Brain microvascular endothelial cell (primary cell): Measurements from ENCODE around the gene ZRANB1.

Source experiments
- DNase-seq: peaks from one replicate; pipeline ENCODE4 v3.0.0-alpha.2; 2020
- H3K27ac ChIP-seq: fragments of 250-450 bp; sonication (Bioruptor Pico); 2 replicates; pipeline ENCODE4 v1.5.1; 2020; ENCODE audit warnings: mild to moderate bottlenecking, moderate library complexity
- H3K27me3 ChIP-seq: fragments of 250-450 bp; sonication (Bioruptor Pico); replicated peaks from 2 replicates; pipeline ENCODE4 v1.5.1; 2020; ENCODE audit warnings: mild to moderate bottlenecking
- H3K36me3 ChIP-seq: fragments of 250-450 bp; sonication (Bioruptor Pico); replicated peaks from 2 replicates; pipeline ENCODE4 v1.5.1; 2020; ENCODE audit warnings: mild to moderate bottlenecking
- H3K4me3 ChIP-seq: 2 replicates; pipeline ENCODE4 v1.5.1; 2011; ENCODE audit warnings: low read depth, mild to moderate bottlenecking, control low read depth, low read length, moderate library complexity
- in situ Hi-C: cut with HindIII; loops from 2 replicates; pipeline ENCODE4 v1.10.0; 2017; ENCODE audit warnings: low sequenced_read_pairs, low pct_ligation_motif_present
- TF ChIP-seq, protein P1 (sequence below): IDR thresholded peaks from 2 replicates; pipeline ENCODE4 v1.5.1; 2011; ENCODE audit warnings: low read depth, mild to moderate bottlenecking, moderate library complexity, low read length, control low read depth, inconsistent platforms; ENCODE audit errors: missing control alignments

The ZRANB1 gene

DNA sequence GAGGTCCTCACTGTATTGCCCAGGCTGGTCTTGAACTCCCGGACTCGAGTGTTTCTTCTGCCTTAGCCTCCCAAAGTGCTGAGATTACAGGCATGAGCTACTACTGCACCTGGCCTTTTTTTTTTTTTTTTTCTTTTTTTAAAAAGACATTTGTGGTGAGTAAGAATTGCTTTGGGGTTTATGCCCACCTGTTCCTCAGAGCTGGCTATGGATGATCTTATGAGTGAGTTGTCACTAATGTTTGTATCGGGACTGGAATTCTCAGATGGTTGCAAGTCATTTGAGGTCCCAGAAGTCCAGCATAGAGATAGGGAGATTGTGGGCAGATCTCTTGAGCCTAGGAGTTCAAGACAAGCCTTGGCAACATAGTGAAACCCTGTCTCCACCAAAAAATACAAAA, 35.2 kb downstream of the ZRANB1 start:
- in situ Hi-C loops = no loop called here
- no peak for DNase-seq
- TF ChIP-seq, protein P1, sequence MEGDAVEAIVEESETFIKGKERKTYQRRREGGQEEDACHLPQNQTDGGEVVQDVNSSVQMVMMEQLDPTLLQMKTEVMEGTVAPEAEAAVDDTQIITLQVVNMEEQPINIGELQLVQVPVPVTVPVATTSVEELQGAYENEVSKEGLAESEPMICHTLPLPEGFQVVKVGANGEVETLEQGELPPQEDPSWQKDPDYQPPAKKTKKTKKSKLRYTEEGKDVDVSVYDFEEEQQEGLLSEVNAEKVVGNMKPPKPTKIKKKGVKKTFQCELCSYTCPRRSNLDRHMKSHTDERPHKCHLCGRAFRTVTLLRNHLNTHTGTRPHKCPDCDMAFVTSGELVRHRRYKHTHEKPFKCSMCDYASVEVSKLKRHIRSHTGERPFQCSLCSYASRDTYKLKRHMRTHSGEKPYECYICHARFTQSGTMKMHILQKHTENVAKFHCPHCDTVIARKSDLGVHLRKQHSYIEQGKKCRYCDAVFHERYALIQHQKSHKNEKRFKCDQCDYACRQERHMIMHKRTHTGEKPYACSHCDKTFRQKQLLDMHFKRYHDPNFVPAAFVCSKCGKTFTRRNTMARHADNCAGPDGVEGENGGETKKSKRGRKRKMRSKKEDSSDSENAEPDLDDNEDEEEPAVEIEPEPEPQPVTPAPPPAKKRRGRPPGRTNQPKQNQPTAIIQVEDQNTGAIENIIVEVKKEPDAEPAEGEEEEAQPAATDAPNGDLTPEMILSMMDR = no peak
- Histone ChIP-seq H3K27me3 (no peaks in the 10 kb centered on the region), H3K27ac (no peak overlapping the region), H3K4me3 (no peak overlapping the region), H3K36me3 (peaks cover 16% of the 10 kb centered on the region)

GRCh38 chr10:124977648-124978375, 35.9 kb downstream of the ZRANB1 start:
- Histone ChIP-seq H3K27me3 (no peaks in the 10 kb centered on the region), H3K27ac (no peak overlapping the region), H3K4me3 (no peak overlapping the region), H3K36me3 (peaks cover 20% of the 10 kb centered on the region)
- DNase-seq = no peak
- in situ Hi-C loops = no loop called here
- TF ChIP-seq, protein P1 = no peak

DNA sequence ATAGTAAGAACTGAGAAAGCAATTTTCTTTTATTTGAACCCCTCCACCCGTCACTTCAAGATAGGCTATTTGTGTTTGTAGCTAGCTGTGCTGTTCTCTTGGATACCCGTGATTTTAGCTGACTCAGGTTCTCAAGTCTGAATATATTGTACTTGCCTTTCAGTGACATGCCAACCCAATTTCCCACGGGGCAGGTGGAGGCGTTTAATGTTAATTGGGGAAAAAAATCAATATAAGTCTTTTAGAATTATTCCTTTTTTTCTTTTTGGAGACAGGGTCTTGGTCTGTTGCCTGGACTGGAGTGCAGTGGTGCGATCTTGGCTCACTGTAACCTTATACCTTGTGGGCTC, 36.4 kb downstream of the ZRANB1 start:
- peaks cover 25% of the 10 kb centered on the region for H3K36me3 ChIP-seq
- TF ChIP-seq, protein P1 = no peak
- H3K27ac ChIP-seq = no peak overlapping the region
- DNase-seq = no peak
- no peak overlapping the region for H3K4me3 ChIP-seq
- no peaks in the 10 kb centered on the region for H3K27me3 ChIP-seq
- in situ Hi-C loops = no loop called here

- TF ChIP-seq, protein P1 = no peak
- no peak overlapping the region for H3K27ac ChIP-seq
- no peaks in the 10 kb centered on the region for H3K27me3 ChIP-seq
- DNase-seq = no peak
- in situ Hi-C loops = no loop called here
- no peak overlapping the region for H3K4me3 ChIP-seq
- peaks cover 38% of the 10 kb centered on the region for H3K36me3 ChIP-seq
These were observed 41.4 kb downstream of the ZRANB1 start for GRCh38 chr10:124983321-124983720.

- peaks cover 43% of the 10 kb centered on the region for H3K36me3 ChIP-seq
- no peak for DNase-seq
- no peak overlapping the region for H3K4me3 ChIP-seq
- H3K27me3 ChIP-seq = no peaks in the 10 kb centered on the region
- in situ Hi-C loops = no loop called here
- no peak overlapping the region for H3K27ac ChIP-seq
- TF ChIP-seq, protein P1 = no peak
These were observed 42.5 kb downstream of the ZRANB1 start for GRCh38 chr10:124984376-124984775.

GRCh38 chr10:124985162-124985561, 43.2 kb downstream of the ZRANB1 start:
- Histone ChIP-seq H3K36me3 (peaks cover 46% of the 10 kb centered on the region), H3K4me3 (no peak overlapping the region), H3K27me3 (no peaks in the 10 kb centered on the region), H3K27ac (no peak overlapping the region)
- TF ChIP-seq, protein P1 = no peak
- in situ Hi-C loops = no loop called here
- no peak for DNase-seq
